HL-60/S4 (cell line): Measurements from ENCODE around the gene BTRC.
"Not testable (repeated sequence)": the region's sequence is repeated elsewhere in the genome, so short reads cannot be mapped to it uniquely, and the experiment has no call there.

Experiments
- in situ Hi-C: fragments of 300-500 bp; cut with MboI; formaldehyde crosslinking; loops from 2 replicates; pipeline ENCODE4 v1.14.3; 2022; ENCODE audit warnings: low sequenced_read_pairs

Gene BTRC

GRCh38 chr10:101385866-101386658, 32.1 kb downstream of the BTRC start:
- in situ Hi-C loops = no loop called here

GRCh38 chr10:101386659-101387259, 32.8 kb downstream of the BTRC start:
- in situ Hi-C loops = no loop called here

- in situ Hi-C loops = no loop called here
These were observed 34.8 kb downstream of the BTRC start for GRCh38 chr10:101388676-101389276.

GRCh38 chr10:101389532-101389931, 35.6 kb downstream of the BTRC start:
- in situ Hi-C loops = not testable (repeated sequence)

GRCh38 chr10:101389986-101390531, 36.1 kb downstream of the BTRC start:
- in situ Hi-C loops = no loop called here

GRCh38 chr10:101393378-101393777, 39.4 kb downstream of the BTRC start:
- in situ Hi-C loops = no loop called here

GRCh38 chr10:101394524-101395133, 40.7 kb downstream of the BTRC start:
- in situ Hi-C loops = no loop called here

- in situ Hi-C loops = no loop called here
These were observed 43.2 kb downstream of the BTRC start for GRCh38 chr10:101397140-101397539.

GRCh38 chr10:101400585-101400984, 46.6 kb downstream of the BTRC start:
- in situ Hi-C loops = no loop called here

GRCh38 chr10:101402711-101403110, 48.7 kb downstream of the BTRC start:
- in situ Hi-C loops = no loop called here

GRCh38 chr10:101403161-101403560, 49.2 kb downstream of the BTRC start:
- in situ Hi-C loops = no loop called here

- in situ Hi-C loops = no loop called here
These were observed 51.0 kb downstream of the BTRC start for GRCh38 chr10:101405001-101405400.

GRCh38 chr10:101411598-101411997, 57.6 kb downstream of the BTRC start:
- in situ Hi-C loops = no loop called here

GRCh38 chr10:101414034-101414433, 60.1 kb downstream of the BTRC start:
- in situ Hi-C loops = no loop called here

GRCh38 chr10:101415884-101416283, 61.9 kb downstream of the BTRC start:
- in situ Hi-C loops = no loop called here

GRCh38 chr10:101421967-101422366, 68.0 kb downstream of the BTRC start:
- in situ Hi-C loops = not testable (repeated sequence)

- in situ Hi-C loops = no loop called here
These were observed 71.6 kb downstream of the BTRC start for GRCh38 chr10:101425535-101425934.

- in situ Hi-C loops = no loop called here
These were observed 74.1 kb downstream of the BTRC start for GRCh38 chr10:101428036-101428435.

GRCh38 chr10:101429423-101429822, 75.5 kb downstream of the BTRC start:
- in situ Hi-C loops = no loop called here

GRCh38 chr10:101436302-101436701, 82.3 kb downstream of the BTRC start:
- in situ Hi-C loops = no loop called here

GRCh38 chr10:101438881-101439391, 85.0 kb downstream of the BTRC start:
- in situ Hi-C loops = no loop called here
